ENCODE results near the gene COL27A1. TPM values are rescaled to one million over a fixed set of nuclear protein-coding genes. Genes with fewer than 3 reads are reported as not detected.
A peak's percentile ranks its signal among the peaks of the same experiment; 100 is the strongest.

The COL27A1 gene
- total RNA-seq, 1 experiment from 2014 or later, result 2.8 TPM

DNA sequence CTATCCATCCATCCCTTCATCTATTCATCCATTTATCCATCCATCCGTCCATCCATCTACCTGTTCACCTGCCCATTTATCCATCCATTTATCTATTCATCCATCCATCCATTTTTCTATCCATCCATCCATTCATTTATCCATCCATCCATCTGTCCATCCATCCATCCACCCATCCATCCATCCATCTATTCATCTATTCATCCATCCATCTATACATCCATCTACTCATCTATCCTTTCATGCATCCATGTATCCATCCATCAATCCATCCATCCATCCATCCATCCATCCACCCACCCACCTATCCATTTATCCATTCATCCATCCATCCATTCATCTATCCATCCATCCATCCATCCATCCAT, 10.8 kb downstream of the COL27A1 start:
- DNase-seq (ENCODE audit: extremely low read depth, low read depth), result no peak

DNA sequence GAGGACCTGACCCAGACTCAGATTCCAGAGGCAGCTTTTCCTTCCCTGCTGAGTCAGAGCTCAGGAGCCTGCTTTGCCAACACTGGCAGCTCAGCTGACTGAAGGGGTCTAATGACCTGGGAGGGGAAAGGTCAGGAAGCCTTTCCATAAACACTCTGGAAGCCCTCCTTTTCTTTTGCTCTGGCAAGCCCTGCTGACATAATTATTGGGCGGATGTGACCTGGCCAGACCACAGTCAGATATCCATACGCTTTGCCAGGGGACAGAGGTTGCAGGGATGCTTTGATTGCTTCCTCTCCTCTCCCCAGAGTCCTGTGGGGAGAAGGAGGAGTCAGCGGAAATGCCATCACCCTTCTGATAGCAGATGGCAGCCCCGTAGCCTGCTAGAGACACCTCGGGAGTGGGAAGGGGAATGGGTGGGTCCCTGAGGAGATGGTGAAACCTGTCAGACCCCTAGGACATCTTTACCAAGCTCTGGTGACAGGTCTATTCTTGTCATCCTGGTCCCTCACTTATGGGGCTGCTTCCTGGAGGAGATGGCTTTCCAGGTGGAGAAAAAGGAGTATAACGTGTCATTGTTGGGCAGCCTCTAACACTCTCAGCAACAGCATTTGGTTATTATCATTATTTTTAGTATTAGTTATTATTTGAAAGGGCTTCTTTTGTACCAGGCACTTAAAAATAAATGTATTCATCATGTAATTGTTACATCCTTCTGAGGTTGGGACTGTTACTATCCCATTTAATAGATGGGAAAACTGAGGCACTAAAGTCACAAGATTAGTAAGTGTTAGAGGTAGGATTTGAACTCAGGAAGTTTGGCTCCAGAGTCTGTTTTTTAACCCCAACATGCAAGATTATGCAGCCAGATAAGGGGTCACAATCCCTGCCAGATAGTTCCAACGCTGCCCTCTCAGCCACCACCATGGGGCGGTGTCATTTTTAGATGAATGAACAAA, 11.6 kb downstream of the COL27A1 start:
- DNase-seq (ENCODE audit: extremely low read depth, low read depth), result no peak

- no peak for DNase-seq (ENCODE audit: extremely low read depth, low read depth)
Measured at GRCh38 chr9:114167591-114168091, 12.3 kb downstream of the COL27A1 start.

GRCh38 chr9:114168281-114169028, 13.1 kb downstream of the COL27A1 start:
- DNase-seq (ENCODE audit: extremely low read depth, low read depth), result no peak

- DNase-seq (ENCODE audit: extremely low read depth, low read depth), result no peak
Measured at GRCh38 chr9:114169029-114169951, 14.0 kb downstream of the COL27A1 start.

DNA sequence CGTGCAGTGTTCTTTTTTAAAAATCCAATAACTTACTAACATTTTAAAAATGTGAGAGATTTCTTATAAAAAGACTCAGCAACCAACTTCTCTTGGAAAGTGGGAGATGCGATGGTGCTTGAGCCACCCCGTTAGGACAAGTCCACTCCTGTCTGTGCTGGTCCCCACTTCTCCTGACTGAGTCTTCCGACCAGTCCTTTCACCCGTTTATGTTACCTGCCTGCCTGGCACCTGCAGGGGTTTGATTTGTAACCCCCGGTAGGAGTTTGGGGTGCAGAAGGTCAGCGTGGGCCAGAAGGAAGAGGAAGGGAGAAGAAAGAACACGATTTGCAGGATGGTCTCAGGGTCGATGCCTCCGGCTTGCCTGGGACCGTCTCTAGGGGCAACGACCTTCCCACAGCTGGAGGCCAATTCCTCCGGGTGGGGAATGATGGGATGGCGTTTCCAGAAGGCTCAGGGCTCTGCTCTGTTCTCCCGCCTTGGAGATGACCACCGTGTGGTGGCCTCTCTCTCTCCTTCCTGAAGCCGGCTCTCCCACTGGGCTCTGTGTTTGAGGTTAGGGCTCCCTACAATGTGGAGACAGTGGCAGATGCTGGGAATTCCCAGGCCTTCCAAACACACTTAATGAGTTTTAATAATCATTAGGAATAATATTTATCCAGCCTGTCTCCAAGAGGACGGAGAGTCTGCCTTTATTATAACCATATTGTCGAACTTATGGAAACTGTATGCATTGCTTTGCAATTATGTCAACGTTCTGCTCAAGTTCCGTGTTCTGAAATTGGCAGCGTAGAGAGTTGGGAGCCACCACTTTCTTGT, 14.8 kb downstream of the COL27A1 start:
- DNase-seq (ENCODE audit: extremely low read depth, low read depth), result no peak

DNA sequence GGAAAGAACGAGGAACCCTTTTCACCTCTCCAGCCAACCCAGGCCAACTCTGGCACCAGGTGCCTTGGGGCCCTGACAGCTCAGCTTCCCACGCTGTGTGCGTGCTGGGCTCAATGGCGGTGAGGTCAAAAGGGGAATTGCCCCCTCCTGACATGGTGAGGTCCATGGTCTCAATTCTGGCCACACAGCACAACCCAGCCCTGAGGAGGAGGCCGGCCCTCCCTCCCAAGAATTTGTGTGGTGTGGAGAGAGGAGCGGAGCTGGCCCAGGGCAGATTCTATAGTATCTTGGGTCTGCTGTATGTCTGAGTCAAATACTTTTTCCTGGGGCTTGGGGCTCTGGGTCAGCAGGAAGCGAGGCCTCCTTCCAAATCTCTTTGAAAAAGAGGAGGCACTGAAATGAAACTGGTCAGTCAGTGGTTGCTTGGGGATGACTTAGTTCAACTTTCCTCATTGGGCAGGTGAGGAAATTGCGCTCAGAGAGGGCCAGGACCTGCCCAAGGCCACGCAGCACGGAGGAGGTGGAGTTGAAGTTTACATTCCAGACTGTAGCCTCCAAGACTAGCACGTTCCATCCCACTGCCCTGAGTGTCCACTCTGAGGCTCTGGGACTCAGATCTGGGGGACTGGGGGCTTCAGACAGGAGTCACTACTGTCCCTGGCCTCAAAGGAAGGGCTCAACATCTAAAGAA, 15.6 kb downstream of the COL27A1 start:
- DNase-seq (ENCODE audit: extremely low read depth, low read depth), result no peak

- no peak for DNase-seq (ENCODE audit: extremely low read depth, low read depth)
Measured at GRCh38 chr9:114171500-114171899, 16.2 kb downstream of the COL27A1 start.

- DNase-seq (ENCODE audit: extremely low read depth, low read depth), result no peak
Measured at GRCh38 chr9:114172981-114173833, 17.9 kb downstream of the COL27A1 start.

- DNase-seq (ENCODE audit: extremely low read depth, low read depth), result no peak
Measured at GRCh38 chr9:114174557-114174875, 19.2 kb downstream of the COL27A1 start.

DNA sequence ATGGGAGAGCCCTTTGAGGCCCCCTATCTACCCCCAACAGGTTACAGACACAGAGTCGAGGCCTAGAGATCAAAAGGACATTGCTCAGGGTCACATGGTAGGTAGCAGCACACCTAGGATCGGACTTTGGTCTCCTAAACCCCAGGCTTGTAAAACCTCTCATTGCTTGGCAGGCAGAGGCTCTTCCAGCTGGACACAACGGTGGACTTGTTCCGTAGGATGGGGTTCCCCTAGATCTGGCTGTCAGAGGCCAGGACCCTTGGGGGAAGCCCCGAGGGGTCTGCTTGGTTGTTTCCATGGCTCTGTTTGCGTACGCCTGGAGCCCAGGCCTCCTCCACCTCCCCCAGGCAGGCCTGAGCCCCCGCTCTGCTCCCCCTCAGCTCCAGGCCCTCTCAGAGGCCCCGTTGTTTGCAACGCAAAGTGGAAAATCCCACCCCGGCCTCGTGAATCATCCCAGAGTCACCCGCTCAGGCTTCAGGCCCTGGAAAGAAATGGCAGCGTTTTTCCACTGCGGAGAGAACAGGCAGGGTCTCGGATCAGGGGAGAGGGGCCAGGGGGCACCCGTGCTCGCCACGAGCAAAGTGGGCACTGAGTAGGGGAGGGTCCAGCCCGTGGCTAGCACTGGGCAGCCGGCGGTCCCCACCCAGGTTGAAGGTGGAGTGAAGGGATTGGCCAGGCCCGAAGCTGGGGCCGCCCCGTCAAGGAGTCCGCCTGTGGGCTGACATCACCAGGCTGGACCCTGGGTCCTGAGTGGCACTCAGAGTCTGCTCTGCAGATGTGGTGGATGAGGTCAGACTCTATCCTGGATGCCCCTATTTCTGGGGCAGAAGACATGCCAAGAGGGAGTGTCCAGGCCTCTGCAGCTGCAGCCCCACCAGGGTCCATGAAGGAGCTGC, 19.8 kb downstream of the COL27A1 start:
- DNase-seq (ENCODE audit: extremely low read depth, low read depth), result no peak

DNA sequence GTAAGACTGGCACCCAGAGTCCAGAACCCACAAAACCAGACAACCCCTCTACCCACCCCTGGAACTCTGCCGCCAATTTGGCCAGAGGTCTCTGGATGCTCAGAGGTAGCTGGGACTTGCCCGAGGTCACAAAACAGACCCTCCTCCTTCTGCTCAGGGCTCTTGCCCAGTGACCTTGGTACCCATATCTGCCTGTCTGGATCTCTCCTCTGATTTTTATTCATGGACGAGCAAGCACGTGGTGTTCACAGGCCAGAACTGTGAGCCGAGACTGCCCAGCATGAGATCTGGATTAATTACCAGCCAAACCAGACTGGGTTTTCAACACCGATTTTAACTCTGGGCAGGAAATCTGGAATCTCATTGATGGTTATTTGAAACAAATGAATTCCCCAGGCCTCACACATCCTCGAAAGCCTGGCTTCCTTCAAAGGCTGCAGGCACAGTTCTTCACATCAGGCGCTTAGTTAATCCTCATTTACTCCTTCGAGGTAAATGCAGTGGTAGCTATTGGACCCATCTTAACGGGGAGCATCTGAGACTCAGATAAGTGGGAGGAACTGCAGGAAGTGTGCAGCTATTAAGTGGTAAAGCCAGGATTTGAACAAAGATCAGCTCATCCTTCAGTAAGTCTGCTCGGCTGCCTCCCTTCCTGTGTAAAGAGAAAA, 21.4 kb downstream of the COL27A1 start:
- DNase-seq (ENCODE audit: extremely low read depth, low read depth), result no peak

- peak; percentile 9 for DNase-seq (ENCODE audit: extremely low read depth, low read depth)
Measured at GRCh38 chr9:114177423-114178064, 22.2 kb downstream of the COL27A1 start.

DNA sequence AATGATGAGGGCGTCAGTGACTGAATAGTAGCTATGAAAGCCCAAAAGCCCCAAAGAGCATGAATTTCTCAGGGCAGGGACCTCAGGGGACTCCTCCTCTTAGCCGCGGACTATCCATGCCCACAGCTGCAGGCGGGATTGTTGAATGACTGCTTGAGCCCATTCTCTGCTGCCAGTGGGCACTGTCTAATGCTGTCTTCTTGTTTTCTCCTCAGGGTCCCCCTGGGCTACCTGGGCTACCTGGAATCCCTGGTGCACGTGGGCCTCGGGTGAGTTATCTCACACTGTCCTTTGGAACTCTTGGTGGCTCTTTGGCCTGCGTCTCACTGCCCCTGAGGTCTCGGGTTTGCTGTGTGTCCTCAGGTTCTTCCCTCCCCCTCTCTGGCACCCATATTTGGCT, 22.7 kb downstream of the COL27A1 start:
- DNase-seq (ENCODE audit: extremely low read depth, low read depth), result no peak

DNA sequence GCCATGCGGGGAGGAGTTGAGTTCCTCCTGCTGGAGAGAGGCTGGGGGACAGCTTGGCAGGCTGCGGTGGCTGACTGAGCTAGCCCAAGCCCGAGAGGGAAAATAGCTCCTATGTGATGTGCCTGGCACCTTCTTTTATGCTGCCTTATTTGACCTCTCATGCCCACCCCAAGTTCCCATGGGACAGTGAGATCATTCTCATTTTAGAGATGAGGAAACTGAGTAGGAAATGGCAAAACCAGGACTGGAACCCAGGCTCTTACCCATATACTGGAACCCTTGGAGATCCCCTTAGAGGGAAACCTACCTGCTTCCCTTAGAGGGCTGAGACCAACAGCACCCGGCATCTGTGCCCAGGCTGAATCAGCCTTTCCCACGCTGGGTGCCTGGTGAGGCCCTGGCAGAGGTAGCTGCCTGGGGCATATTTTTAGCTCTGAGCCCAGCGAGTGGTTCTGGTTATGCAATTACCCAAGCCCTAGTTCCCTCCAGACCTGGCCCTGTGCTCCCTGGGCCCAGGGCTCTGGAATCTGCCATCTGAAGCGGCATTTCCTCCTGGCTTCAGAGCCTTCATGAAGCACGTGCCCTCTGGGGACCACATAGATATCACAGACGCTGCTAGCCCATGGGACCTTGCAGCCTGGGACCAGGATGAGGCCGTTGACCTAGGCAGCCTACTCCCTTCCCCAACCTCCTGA, 23.6 kb downstream of the COL27A1 start:
- no peak for DNase-seq (ENCODE audit: extremely low read depth, low read depth)

DNA sequence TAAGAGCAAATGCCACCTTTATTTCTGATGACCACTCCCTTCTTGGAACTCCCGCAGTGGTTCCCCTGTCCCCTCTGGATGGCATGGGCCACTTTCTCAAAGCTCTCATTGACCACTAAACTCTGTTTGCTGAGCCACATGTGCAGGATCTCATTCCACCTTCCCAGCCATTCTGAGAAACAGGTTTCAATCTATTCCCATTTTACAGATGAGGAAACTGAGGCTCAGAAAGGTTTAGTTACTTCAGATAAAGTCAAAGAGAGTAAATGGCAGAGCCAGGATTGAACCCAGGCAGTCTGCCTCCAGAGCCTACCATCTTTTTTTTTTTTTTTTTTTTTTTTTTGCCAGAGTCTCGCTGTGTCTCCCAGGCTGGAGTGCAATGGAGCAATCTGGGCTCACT, 24.2 kb downstream of the COL27A1 start:
- DNase-seq (ENCODE audit: extremely low read depth, low read depth), result no peak
